ENCODE results near the gene IGFLR1. TPM values are rescaled to one million over a fixed set of nuclear protein-coding genes. Genes with fewer than 3 reads are reported as not detected.

Gene IGFLR1
- total and polyA plus RNA-seq, 2 of the 4 experiments (the other 2 are of a cell fraction): 0.72 to 2.7 TPM

DNA sequence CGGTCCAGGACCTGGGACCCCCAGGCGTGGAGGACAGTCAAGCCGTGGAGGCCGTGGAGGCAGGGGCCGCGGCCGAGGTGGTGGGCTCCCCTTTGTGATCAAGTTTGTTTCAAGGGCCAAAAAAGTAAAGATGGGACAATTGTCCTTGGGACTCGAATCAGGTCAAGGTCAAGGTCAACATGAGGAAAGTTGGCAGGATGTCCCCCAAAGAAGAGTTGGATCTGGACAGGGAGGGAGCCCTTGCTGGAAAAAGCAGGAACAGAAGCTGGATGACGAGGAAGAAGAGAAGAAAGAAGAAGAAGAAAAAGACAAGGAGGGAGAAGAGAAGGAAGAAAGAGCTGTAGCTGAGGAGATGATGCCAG, 22.1 kb downstream of the IGFLR1 start:
- H3K79me1 ChIP-seq (ENCODE audit: low read depth in 1 of 2, low read length in 2 of 2): peaks cover 16 to 55% of the 10 kb centered on the region in 2 experiments; a peak in 3 of 4 replicates
- no peak overlapping the region for H4K5ac ChIP-seq (ENCODE audit: low read depth, low read length)
- H3K9me1 ChIP-seq (ENCODE audit: insufficient read depth, low read length): no peaks in the 10 kb centered on the region; the same call in 1 of the 2 replicates
- H4K91ac ChIP-seq (ENCODE audit: insufficient read depth, low read depth, low read length): no peak overlapping the region
- H2BK5ac ChIP-seq (ENCODE audit: low read depth, low read length, poor library complexity, severe bottlenecking): no peak overlapping the region
- intact Hi-C loops (cut with micrococcal nuclease): no loop called here
- ATAC-seq (ENCODE audit: low read depth): no peak
- CTCF ChIA-PET: no interaction called here
- no peak overlapping the region for H3K9ac ChIP-seq (ENCODE audit: low read depth, low read length)
- POLR2A ChIA-PET (ENCODE audit: unreplicated experiment): no interaction called here
- H3K23ac ChIP-seq (ENCODE audit: low read depth, low read length): peak overlapping the region; percentile 35; the same call in 1 of the 2 replicates
- no peak overlapping the region for H2BK120ac ChIP-seq (ENCODE audit: low read depth, low read length)
- peaks cover 29% of the 10 kb centered on the region for H4K20me1 ChIP-seq (ENCODE audit: insufficient read depth, low read length)
- in situ Hi-C loops (cut with MboI; ENCODE audit: low sequenced_read_pairs): no loop called here
- no peak overlapping the region for H3K18ac ChIP-seq (ENCODE audit: low read depth, low read length)
- no peak overlapping the region for H2BK20ac ChIP-seq (ENCODE audit: low read depth, low read length)
- TF ChIP-seq RCOR1 (IDR thresholded peaks at IDR 0.05; ENCODE audit: insufficient replicate concordance, low read length) (no peak), SMC3 (IDR thresholded peaks at IDR 0.05; ENCODE audit: low read depth, low read length) (no peak), MAZ (IDR thresholded peaks at IDR 0.05; ENCODE audit: borderline replicate concordance, low read depth, low read length) (no peak), FOS (IDR thresholded peaks at IDR 0.05; ENCODE audit: low read depth, low read length) (no peak), MXI1 (IDR thresholded peaks at IDR 0.05; ENCODE audit: borderline replicate concordance, low read depth, low read length) (no peak), CEBPB (IDR thresholded peaks at IDR 0.05; ENCODE audit: low read depth, low read length) (no peak), NFE2L2 (IDR thresholded peaks at IDR 0.05; ENCODE audit: low read depth, low read length) (no peak), USF2 (IDR thresholded peaks at IDR 0.05; ENCODE audit: low read depth, low read length) (no peak), RFX5 (IDR thresholded peaks at IDR 0.05; ENCODE audit: low read depth, low read length) (no peak)
- TF ChIP-seq, protein P1, sequence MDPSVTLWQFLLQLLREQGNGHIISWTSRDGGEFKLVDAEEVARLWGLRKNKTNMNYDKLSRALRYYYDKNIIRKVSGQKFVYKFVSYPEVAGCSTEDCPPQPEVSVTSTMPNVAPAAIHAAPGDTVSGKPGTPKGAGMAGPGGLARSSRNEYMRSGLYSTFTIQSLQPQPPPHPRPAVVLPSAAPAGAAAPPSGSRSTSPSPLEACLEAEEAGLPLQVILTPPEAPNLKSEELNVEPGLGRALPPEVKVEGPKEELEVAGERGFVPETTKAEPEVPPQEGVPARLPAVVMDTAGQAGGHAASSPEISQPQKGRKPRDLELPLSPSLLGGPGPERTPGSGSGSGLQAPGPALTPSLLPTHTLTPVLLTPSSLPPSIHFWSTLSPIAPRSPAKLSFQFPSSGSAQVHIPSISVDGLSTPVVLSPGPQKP (IDR thresholded peaks at IDR 0.05; ENCODE audit: borderline replicate concordance, low read depth, low read length): no peak
- no peak overlapping the region for H2AK5ac ChIP-seq (ENCODE audit: low read depth, low read length)
- H2AK9ac ChIP-seq (replicated peaks; ENCODE audit: low read depth, low read length, poor library complexity): no peak overlapping the region
- H3K4me2 ChIP-seq (ENCODE audit: low read depth, low read length): no peak overlapping the region
- no peak overlapping the region for H3K56ac ChIP-seq (ENCODE audit: extremely low read depth, insufficient read depth, low read length)
- BruUV-seq (replicated peaks): no TSS peak
- no peak overlapping the region for H4K8ac ChIP-seq (ENCODE audit: low read depth in 2 of 2, low read length in 2 of 2)
- H3K36me3 ChIP-seq (ENCODE audit: control insufficient read depth, insufficient read depth, low read length): peaks cover 43% of the 10 kb centered on the region
- H3K27ac ChIP-seq (ENCODE audit: insufficient read depth, low read length): no peak overlapping the region
- 95% methylated on average over 8 of the region's 9 CpGs; no CpG with 5 or more reads in 1 of the 2 experiments for WGBS, 2 experiments (ENCODE audit: extremely low coverage in 2 of 2, insufficient read length in 1 of 2)
- H3K4me1 ChIP-seq (ENCODE audit: control insufficient read depth, insufficient read depth, low read length): peaks cover 14% of the 10 kb centered on the region
- no peak for DNase-seq
- no peak overlapping the region for H3K14ac ChIP-seq (replicated peaks; ENCODE audit: low read depth, low read length)
- H3K4ac ChIP-seq (ENCODE audit: low read depth, low read length): no peak overlapping the region
- dilution Hi-C loops (cut with HindIII; ENCODE audit: low sequenced_read_pairs, unreplicated experiment): no loop called here
- H3K27me3 ChIP-seq (ENCODE audit: control insufficient read depth, insufficient read depth, low read length): no peaks in the 10 kb centered on the region
- no peak overlapping the region for H2AFZ ChIP-seq (replicated peaks; ENCODE audit: low read length, poor library complexity)
- H3K4me3 ChIP-seq (ENCODE audit: insufficient read depth, low read depth, low read length): no peak overlapping the region
- no peak overlapping the region for H2BK15ac ChIP-seq (ENCODE audit: low read depth, low read length)
- H3K9me3 ChIP-seq (ENCODE audit: control insufficient read depth, insufficient read depth, low read length): no peaks in the 10 kb centered on the region
